ENCODE measurements around the gene SPPL2A. TPM values are rescaled to one million over a fixed set of nuclear protein-coding genes. Genes with fewer than 3 reads are reported as not detected.
A peak's percentile ranks its signal among the peaks of the same experiment; 100 is the strongest.
"Not testable (repeated sequence)": the region's sequence is repeated elsewhere in the genome, so short reads cannot be mapped to it uniquely, and the experiment has no call there.

SPPL2A gene
- polyA plus RNA-seq, 3 donors: 96.3 to 105 (median 96.3) TPM

DNA sequence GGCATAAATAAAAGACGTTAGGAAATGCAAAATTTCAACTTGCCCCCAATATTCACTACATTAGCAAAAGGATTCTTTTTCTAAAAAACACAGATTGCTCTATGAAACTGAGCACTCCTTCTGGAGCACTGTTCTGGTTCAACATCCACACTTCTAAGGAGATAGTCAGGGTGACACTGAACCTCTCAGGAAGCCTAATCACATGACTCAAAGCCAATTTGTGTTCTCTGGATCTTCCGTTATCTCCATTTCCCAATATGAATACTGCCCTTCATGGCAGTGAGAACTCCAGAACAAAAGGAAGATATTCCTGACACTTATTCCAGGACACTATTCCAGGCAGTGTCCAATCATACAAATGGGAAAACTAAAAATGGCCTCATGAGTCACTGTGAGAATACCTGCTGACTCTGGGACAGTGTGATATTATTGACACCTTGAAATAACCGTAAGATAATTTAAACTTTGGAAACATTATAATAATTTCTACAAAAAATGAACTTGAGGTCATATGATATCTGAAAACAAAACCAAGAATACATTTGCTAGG, 57.6 kb downstream of the SPPL2A start:
- DNase-seq (ENCODE audit: extremely low read depth in 1 of 11, low read depth in 9 of 11, low spot score in 4 of 11): no peak

DNA sequence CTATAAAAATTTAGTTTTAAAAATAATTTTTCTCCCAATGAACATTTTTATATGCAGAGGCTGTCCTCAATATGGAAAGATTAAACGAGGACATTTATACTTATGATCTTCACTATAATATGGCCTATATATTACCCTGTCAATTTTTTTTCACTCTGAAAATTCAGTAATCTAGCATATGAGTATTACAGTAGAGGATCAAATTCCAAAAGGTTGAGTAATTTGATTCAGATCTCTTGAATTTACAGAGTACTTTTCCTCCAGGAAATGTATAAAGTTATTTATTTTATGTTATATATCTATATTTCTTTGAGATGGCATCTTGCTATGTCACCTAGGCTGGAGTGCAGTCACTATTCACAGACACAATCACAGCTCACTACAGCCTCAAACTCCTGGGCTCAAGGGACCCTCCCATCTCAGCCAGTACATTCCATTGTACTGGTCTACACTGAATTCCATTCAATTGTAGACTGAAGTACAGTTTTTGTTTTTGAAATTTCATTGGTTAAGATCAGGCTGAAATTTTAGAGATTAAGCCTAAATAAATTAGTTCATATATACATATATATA, 62.7 kb downstream of the SPPL2A start:
- no peak for DNase-seq (ENCODE audit: extremely low read depth in 1 of 11, low read depth in 9 of 11, low spot score in 4 of 11)

DNA sequence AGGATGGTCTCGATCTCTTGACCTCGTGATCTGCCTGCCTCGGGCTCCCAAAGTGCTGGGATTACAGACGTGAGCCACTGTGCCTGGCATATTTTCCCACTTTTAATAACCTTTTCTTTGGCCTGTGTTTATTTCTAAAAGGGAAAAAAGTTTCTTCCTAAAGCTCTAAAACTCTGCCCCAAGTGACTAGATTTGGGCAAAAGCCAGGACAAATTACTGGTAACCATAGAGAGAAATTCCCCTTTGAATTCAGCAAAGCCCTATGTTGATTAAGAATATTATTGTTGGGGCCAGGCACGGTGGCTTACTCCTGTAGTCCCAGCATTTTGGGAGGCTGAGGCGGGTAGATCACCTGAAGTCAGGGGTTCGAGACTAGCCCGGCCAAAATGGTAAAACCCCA, 67.4 kb downstream of the SPPL2A start:
- no peak for DNase-seq (ENCODE audit: extremely low read depth in 1 of 11, low read depth in 9 of 11, low spot score in 4 of 11)

DNA sequence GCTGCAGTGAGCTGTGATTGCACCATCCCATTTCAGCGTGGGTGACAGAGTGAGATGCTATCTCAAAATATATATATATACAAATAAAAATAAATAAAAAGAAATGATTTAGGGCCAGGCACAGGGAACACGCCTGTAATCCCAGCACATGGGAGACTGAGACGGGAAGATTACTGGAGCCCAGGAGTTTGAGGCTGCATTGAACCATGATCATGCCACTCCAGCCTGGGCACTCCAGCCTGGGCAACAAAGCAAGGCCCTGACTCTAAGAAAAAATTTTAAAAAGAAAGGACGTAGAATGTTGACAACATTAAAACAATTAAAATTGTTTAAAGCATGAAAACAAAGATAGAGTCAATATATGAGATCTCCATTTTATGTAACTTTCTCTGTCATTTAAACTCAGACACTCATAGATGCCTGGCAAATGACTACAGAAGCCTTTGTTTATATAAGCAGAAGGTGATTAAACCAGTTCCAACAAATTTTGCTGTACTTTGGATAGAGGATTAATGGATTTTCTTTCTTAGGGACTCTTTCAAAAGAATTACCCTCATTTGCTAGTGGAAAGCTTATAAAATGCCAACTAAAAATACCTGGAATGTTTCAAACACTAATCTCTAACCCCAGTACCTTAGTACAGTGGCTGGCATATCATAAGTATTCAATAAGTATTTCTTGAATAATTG, 68.3 kb downstream of the SPPL2A start:
- no peak for DNase-seq (ENCODE audit: extremely low read depth in 1 of 11, low read depth in 9 of 11, low spot score in 4 of 11)

DNA sequence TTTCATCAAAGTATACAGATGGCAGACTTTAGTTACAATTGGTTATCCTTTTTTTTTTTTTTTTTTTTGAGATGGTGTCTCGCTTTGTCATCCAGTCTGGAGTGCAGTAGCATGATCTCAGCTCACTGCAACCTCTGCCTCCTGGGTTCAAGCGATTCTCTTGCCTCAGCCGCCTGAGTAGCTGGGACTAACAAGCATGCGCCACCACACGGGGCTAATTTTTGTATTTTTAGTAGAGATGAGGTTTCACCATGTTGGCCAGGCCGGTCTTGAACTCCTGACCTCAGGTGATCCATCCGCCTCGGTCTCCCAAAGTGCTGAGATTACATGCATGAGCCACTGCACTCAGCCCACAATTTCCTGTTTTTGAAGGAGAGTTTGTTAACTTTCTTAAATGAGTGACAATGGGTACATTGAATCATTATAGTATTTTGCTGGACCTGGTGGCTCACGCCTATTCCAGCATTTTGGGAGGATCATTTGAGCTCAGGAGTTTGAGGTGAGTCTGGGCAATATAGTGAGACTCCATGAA, 70.8 kb downstream of the SPPL2A start:
- DNase-seq (ENCODE audit: extremely low read depth in 1 of 11, low read depth in 9 of 11, low spot score in 4 of 11): not testable (repeated sequence)

DNA sequence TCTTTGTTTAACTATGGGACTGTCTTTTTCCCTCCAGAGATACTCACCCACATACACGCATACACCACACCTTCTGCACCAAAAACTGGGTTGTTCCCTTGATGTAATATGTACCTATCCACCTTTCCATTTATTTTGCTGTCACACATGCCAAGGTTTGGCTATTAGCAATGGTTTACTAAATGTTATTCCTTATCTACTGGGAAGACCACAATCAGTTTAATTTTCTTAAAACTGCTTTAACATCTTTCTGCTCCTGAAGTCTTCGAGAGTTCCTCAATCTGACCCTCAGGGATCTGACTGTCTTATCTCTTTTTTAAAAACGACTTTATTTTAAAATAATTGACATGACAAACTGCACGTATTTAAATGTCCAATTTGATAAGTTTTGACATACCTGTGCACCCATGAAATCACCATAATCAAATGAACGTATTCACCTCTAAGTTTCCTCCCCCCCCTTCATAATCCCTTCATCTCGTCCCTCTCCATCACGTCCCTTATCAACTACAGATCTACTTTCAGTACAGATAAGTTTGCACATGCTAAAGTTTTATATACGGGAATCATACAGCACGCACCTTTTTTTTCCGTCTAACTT, 78.1 kb downstream of the SPPL2A start:
- DNase-seq (ENCODE audit: extremely low read depth in 1 of 11, low read depth in 9 of 11, low spot score in 4 of 11): no peak

DNA sequence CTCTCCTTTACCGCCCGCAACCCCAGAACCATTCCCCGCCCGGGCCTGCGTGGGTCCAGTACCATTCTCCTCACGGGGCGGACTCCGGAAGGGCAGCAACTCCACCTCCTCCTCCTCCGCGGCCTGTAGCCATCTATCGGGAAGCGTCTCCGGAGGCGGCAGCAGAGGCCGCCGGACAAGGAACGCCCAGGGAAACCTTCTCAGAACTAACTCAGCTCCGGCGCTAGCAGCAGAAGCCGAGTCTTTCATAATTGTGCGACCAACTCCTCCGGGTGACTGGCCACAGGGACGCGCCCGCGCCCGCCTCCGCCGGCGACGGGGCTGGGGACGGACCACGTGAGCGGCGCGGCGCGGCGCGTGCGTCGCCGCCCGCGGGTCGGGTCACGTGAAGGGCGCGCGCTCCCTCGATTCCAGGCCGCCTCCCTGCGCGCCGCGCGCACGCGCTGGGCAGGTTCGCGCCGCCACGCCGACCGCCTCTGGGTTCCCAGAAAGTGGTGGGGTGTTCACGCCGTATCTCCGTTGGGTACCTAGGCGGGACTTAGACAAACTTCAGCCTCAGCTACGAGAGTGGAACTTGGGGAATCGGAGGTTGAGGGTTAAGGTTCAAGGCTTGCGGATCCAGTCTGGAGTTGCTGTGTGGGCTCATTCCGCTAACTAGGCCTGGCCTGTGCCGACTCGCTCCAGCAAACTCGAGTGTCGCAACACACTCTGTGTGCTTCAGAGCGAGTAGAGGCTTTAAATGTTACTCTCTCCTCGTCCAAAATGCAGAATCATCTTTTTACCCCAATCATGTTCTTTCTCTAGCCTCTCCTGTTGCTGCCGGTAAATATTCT, 78.8 kb downstream of the SPPL2A start, which contains the start of gene TRPM7:
TSS of gene TRPM7 (minus strand) at position 329 of the 833 bp plus-strand sequence. CDS start at position 65, 264 bp downstream.
- DNase-seq (ENCODE audit: extremely low read depth in 1 of 11, low read depth in 9 of 11, low spot score in 4 of 11): peak; percentile 80 to 91 (median 86)

DNA sequence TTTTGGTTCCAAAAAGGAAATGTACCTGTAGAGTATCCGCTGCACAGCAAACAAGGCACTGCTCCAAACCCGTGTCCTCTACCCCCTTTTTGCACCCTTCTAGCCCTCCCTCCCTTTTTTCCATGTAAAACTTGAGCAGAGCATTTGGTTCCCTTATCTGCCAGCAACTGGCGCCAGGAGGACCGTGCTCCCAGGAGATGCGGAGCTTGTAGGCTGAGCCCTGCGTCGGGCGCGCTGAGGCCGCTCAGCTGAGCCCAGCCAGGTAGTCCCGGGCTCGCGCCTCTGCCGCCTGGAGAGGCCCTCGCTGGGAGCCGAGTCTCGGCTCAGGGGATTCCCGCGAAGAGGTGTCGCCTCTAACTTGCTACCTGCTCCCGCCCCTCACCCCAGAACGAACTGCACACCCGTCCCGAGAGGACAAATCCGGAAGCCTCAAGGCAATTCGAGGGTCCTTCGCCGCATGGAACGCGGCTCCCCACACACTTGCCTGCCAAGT, 79.5 kb downstream of the SPPL2A start:
- DNase-seq (ENCODE audit: extremely low read depth in 1 of 11, low read depth in 9 of 11, low spot score in 4 of 11): peak in 9 of 11 donors; percentile 17 to 53 (median 40)

DNA sequence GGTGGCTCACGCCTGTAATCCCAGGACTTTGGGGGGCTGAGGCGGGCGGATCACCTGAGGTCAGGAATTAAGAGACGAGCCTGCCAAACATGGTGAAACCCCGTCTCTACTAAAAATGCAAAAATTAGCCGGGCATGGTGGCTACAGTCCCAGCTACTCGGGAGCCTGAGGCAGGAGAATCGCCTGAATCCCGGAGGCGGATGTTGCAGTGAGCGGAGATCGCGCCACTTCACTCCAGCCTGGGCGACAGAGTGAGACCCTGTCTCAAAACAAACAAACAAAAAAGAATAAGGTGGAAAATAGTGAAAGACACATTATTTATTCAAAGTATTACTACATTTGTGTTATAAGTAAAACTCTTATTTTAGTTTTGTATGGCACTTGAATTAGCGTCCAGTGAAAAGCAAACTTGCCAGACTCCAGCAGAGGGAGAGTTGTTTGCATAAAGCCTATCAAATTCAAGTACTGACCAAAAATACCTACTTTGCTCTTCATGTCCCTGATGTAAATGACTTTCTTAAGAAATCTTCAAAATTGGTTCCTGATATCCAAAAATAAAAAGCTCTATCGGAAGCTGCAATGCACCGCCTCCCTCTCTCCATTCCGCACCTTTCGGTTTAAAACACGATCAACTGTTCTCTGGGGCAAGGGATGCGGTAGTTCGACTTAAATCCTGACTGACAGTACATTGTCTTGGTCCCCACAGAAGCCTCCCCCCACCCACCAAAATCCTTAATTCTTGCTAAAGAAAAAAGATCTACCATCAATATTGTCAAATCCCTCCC, 80.1 kb downstream of the SPPL2A start:
- no peak for DNase-seq (ENCODE audit: extremely low read depth in 1 of 11, low read depth in 9 of 11, low spot score in 4 of 11)

DNA sequence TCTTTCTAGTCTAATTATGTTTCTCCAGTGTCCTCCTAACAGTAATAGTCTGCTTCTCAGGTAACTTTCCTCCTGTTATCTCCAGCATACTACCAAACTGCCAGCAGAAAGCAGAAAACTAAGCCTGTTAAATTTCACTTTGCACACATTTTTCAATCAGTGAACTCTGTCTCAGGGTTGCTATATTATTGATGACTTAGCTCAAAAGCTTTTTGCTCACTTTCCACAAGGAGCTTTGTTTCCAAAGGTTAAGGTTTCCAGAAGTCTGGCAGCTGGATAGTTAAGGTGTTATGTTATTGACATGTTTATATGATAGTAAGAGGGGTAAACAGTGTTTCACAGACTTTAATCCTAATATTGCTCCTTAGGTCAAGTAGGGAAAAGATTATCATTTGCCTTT, 84.0 kb downstream of the SPPL2A start:
- no peak for DNase-seq (ENCODE audit: extremely low read depth in 1 of 11, low read depth in 9 of 11, low spot score in 4 of 11)

DNA sequence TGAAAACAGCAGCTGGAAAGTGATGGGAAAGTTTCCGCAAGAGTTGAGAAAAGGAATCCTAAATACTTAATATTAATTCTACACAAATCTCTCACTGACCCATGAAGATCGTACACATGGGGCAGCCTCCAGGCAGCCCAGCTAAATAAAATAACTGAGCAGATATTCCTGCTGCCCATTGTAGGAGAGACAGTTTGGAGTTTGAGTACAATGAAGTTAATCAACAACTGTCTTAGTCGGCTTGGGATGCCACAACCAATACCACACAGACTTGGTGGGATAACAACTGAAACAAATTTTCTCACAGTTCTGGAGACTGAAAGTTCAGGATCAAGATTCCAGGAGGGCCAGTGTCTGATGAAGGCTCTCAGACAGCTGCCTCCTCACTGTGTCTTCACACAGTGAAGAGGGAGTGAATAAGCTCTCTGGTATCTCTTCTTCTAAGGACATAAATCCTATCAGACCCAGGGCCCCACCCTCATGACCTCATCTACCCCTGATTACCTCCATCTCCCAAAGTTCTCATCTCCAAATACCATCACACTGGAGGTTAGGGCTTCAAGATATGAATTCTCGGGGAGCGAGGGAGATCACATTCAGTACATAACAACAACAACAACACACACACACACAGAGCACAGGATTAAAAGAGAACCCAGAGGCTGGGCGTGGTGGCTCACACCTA, 88.6 kb downstream of the SPPL2A start:
- DNase-seq (ENCODE audit: extremely low read depth in 1 of 11, low read depth in 9 of 11, low spot score in 4 of 11): no peak

DNA sequence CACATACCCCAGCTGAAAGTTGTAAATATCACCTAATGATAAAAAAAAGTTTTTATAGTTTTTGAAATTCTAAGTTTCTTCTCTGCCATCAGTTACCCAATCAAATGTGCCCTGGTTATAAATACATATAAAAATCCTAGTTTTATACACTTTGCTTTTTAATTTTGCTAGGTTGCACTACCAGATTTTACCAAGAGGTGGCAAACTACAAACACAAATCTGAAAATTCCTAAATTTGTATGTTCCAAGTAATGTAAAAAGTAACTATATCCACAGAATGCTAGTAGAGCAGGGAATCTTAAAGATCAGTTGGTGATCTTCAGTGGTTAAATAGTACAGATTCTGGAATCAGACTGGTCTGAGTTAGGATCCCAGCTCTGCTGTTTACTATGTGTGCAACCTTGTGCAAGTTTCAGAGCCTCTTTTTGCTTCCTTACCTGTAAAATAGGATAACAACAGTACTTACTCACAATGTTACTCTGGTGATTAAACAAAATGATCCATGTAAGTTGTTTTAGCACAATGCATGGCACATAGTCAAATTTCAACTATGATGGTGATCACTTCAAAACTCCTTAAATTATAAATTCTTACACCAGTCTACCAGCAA, 89.9 kb downstream of the SPPL2A start:
- peak in 3 of 11 donors; percentile 17 to 33 (median 24) for DNase-seq (ENCODE audit: extremely low read depth in 1 of 11, low read depth in 9 of 11, low spot score in 4 of 11)

DNA sequence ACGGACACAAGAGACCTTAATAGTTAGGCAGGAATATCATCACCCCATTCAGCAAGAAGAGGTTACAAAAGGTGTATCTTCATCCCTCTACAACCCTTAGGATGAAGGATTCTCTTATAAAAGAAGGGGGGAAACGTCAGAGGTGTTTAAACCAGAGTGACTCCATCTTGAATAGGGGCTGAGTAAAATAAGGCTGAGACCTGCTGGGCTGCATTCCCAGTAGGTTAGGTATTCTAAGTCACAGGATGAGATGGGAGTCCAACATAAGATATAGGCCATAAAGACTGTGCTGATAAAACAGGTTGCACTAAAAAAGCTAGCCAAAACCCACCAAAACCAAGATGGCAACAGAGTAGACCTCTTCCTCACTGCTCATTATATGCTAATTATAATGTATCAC, 95.4 kb downstream of the SPPL2A start:
- DNase-seq (ENCODE audit: extremely low read depth in 1 of 11, low read depth in 9 of 11, low spot score in 4 of 11): no peak

DNA sequence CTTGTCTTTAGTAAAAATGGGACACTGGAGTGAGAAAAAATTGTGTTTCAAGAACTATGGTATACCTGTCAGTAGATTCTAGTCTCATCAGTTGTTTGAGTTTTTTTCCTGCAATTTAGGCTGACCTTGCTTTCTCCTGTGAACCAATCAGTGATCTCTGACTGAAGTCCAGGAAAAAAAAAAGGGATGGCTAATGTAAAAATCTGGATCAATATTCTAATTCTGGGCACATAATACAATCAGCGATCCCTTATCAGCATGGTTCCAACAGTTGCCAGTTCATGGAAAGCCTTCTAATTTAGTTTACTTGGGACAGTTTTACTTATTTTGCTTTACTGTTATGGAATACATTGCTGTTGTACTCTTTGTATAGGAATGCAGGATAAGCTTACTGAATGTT, 95.9 kb downstream of the SPPL2A start:
- DNase-seq (ENCODE audit: extremely low read depth in 1 of 11, low read depth in 9 of 11, low spot score in 4 of 11): no peak

DNA sequence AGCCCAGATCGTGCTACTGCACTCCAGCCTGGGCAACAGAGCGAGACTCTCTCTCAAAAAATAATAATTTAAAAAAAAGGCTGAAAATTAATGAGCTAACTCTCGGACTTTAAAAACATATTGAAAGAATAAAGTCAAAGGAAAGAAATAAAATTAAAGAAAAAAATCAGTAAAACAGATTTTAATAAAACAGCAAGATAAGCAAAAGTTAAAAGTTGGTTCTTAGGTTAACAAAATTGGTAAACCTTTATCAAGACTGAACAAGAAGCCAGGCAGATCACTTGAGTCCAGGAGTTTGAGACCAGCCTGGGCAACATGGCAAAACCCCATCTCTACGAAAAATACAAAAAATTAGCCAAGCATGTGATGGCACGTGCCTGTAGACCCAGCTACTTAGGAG, 99.6 kb downstream of the SPPL2A start:
- DNase-seq (ENCODE audit: extremely low read depth in 1 of 11, low read depth in 9 of 11, low spot score in 4 of 11): no peak

DNA sequence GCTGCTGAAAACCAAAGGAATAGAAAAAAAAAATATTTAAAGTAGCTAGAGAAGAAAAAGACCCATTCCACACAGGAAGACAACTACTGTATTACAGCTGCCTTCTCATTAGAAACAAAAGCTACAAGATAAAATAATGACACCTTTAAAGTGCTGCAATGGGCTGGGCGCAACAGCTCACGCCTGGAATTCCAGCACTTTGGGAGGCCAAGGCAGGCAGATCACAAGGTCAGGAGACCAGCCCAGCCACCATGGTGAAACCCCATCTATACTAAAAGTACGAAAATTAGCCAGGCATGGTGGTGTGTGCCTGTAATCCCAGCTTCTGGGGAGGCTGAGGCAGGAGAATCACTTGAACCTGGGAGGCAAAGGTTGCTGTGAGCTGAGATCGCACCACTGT, 110.0 kb downstream of the SPPL2A start:
- no peak for DNase-seq (ENCODE audit: extremely low read depth in 1 of 11, low read depth in 9 of 11, low spot score in 4 of 11)

DNA sequence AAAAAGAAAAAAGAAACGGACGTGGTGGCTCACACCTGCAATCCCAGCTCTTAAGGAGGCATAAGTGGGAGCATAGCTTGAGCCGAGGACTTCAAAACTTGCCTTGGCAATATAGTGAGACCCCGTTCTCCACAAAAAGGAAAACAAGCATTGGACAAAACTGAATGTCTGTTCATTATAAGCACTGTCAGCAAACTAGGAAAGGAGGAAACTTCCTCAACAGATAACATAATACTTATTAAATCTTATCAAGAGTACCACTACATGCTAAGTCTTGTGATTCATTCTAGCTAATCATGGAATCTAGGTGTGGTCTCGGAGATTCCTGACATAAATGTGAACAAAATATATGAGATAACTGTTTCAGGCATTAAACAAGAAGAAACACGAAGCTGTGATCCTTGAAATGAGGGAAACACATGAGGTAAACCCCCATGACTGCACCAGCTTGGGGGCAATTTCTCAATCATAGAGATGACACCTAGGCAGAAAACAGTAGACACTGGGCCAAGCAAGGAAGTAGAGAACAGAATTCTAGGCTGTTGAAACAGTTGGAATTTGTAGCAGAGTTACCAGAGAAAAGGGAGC, 112.3 kb downstream of the SPPL2A start:
- no peak for DNase-seq (ENCODE audit: extremely low read depth in 1 of 11, low read depth in 9 of 11, low spot score in 4 of 11)
